ENCODE measurements around the gene PHACTR3. TPM values are rescaled to one million over a fixed set of nuclear protein-coding genes. Genes with fewer than 3 reads are reported as not detected.

PHACTR3 gene
- total RNA-seq, 1 experiment from 2014 or later, result not detected

DNA sequence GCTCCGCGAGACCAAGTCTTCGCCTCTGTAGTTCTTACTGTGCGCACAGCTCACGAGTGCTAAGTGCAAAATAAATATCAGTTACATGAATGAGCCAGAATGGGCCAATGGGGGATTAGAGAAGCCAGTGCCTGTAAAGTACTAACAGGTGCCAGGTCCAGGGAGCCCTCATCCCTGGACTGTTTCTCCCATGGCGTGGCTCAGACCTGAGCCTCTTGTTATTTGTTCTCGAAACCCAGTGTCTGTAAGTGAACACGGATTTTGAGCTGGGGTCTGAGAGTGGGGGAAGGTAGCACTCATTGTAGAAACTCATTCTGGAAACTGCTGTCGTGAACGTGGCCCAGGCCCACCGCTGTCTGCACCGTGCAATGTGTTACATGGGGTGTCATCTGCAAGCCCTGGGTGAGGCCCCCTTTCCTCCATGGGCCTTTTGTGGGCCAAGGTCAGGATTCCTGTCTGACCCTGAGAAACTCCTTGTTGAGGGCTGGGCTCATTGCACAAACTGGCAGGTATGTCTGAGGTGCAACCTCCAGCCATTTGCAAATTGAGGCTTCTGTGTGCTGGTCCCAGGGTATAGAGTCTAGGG is 174.4 kb downstream of the PHACTR3 start:
- H3K4me3 ChIP-seq, result no peak overlapping the region
- DNase-seq, result no peak
- H3K4me1 ChIP-seq, result no peaks in the 10 kb centered on the region
- no peaks in the 10 kb centered on the region for H3K36me3 ChIP-seq
- peaks cover 27% of the 10 kb centered on the region; the same call in 1 of the 2 replicates for H3K27me3 ChIP-seq
- no peaks in the 10 kb centered on the region for H3K9me3 ChIP-seq (replicated peaks)
- no peak overlapping the region for H3K27ac ChIP-seq

DNA sequence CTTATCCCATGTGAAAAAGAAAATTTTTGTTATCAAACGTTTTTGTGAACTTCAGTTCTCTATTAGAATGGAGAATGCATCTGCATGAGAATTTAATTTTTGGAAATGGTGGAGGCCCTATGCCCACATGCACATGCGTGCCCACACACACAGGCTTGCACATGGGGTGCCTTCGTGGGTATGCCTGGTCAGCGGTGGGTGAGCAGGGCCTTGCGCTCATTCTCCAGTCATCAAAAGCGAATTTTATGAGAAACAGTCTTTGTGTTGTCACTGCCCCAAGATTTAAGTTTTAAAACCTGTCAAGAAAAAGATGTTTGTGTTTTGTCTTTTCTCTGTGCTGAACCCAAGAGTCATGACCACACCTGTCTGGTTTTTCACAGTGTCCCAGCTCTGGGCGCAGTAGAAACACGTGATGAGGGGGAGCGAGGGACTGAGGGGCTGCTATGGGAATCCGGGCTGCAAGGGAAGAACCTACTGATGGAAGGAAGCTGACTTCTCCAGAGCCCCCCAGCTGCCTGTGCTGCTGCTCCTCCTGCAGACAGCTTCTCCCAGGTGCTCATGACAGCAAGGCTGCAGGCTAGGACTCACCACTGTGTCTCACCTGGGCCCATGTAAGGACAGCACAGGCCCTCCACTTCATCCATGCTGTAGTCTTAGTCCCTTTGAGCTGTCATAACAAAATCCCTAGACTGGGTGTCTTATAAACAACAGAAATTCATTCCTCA is 175.5 kb downstream of the PHACTR3 start:
- Histone ChIP-seq H3K27me3 (peaks cover 20% of the 10 kb centered on the region; the same call in 1 of the 2 replicates), H3K36me3 (no peaks in the 10 kb centered on the region), H3K4me1 (no peaks in the 10 kb centered on the region), H3K27ac (no peak overlapping the region), H3K4me3 (no peak overlapping the region), H3K9me3 (replicated peaks) (no peaks in the 10 kb centered on the region)
- no peak for DNase-seq

DNA sequence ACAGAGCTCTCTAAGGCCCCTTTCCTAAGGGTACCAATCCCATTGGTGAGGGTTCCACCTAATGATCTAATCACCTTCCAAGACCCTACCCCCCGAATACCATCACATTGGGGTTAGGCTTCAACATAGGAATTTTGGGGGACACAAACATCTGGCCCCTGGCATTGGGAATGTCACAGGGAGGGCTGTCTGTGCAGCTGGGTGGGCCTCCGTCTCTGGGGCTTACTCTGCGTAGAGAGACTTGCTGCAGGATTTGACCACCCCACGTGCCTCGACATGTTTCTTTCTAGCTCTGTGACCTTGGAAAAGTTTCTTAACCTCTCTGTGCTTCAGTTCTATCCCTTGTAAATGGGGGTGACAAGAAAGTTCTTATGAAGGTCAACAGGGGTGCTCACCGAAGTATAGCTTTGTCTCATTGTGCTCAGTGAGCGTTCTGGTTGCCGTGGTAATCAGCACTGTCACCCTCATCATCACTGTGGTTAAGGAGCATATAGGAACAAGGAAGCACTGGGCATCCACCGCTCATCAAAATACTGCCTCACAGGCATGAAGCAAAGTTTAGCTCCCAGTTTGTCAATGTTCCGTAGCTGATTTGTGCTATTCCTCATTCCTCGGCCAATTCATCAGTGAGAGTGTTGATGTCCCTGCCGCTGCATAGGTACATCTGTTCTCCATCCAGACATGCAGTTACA is 176.3 kb downstream of the PHACTR3 start:
- no peaks in the 10 kb centered on the region for H3K36me3 ChIP-seq
- no peak for DNase-seq
- H3K4me3 ChIP-seq, result no peak overlapping the region
- no peak overlapping the region for H3K27ac ChIP-seq
- no peaks in the 10 kb centered on the region for H3K4me1 ChIP-seq
- H3K9me3 ChIP-seq (replicated peaks), result no peaks in the 10 kb centered on the region
- H3K27me3 ChIP-seq, result peaks cover 15% of the 10 kb centered on the region; the same call in 1 of the 2 replicates

DNA sequence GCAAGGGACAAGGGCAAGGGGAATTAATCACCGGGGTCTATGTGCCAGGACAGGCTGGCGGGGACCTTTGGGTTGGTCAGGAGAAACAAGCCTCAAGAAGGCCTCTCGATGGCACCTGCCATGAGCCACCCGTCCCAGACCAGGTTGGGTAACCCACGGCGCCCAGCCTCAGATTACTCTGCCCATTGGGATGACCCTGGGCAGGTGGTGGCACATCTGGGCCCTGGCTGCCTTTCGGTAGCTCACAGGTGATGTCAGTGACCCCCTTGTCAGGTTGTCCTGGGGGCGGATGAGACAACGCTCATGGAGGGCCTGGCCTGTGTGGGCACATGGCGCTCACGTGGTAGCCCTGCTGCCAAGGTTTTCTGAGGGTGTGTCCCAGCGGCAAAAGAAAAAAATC is 176.9 kb downstream of the PHACTR3 start:
- no peak for DNase-seq
- peaks cover 10% of the 10 kb centered on the region; the same call in 1 of the 2 replicates for H3K27me3 ChIP-seq

DNA sequence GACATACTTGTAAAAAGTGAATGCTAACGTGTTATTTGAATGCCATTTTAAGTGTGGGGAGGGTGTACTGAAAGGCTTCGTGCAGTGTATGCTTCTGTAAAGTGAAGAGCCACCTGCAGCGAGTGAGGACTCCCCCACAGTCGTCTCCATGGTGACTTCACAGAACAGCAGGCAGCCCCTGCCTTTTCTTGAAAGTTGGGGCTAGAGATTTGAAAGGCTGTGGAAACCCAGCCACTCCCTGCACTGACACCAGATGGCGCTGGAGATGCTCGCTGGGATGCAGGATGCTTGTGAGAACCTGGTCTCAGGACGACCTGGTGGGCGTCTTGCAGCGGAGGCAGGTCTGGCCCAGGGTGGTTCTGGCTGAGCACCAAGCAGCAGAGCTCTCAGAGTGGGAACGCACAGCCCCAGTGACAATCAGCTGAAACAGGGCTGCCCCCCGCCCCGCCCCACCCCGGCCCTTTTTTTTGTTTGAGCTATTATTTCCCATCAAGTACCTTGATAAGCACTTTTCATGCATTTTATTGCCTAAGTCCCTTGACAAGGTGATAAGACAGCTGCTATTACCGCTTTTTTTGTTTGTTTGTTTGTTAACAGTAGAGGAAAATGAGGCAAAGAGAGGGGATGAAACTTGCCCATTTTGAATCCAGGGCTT is 178.8 kb downstream of the PHACTR3 start:
- H3K27ac ChIP-seq, result no peak overlapping the region
- peaks cover 8% of the 10 kb centered on the region; the same call in 1 of the 2 replicates for H3K27me3 ChIP-seq
- H3K4me3 ChIP-seq, result no peak overlapping the region
- H3K36me3 ChIP-seq, result no peaks in the 10 kb centered on the region
- H3K9me3 ChIP-seq (replicated peaks), result no peaks in the 10 kb centered on the region
- H3K4me1 ChIP-seq, result no peaks in the 10 kb centered on the region
- DNase-seq, result peak; percentile 67 to 84

More for the DNA sequence above, 176.9 kb downstream of the PHACTR3 start:
- Histone ChIP-seq H3K4me1 (no peaks in the 10 kb centered on the region), H3K27ac (no peak overlapping the region), H3K4me3 (no peak overlapping the region), H3K36me3 (no peaks in the 10 kb centered on the region), H3K9me3 (replicated peaks) (no peaks in the 10 kb centered on the region)

DNA sequence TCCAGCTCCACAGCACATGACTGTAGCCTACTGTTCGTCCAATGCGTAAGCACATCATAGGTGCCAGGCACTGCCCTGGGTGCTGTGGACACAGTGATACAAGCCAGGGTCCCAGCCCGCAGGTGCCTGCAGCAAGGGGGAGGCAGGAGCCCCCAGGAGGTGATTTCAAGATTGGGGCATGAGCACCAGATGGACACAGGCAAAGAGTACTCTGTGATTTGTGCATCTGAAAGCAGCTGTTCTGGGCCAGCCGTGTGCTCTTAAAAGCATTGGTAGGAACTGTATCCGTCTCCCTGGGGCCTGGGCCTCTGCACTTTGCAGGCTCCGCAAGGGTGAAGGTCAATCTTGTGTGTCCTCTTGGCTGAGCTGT is 179.3 kb downstream of the PHACTR3 start:
- DNase-seq, result no peak
- H3K4me3 ChIP-seq, result no peak overlapping the region

DNA sequence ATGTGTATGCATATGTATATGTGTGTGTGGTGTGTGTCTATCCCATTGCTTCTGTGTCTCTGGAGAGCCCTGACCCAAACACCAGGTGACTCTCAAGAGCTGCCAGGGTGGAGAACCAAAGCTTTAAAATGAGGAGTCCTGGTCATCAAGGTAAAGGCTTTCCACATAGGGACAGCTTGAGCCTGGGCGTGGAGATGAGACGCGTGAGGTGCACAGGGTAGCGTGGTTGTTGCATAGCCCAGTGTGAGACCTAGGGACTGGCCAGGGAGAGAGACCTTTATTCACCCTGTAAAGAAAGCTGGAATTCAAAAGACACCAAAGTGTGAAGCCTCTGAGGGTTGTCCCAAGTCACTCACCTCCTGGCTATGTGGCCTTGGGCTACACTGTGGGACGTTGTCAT is 180.0 kb downstream of the PHACTR3 start:
- Histone ChIP-seq H3K27me3 (peaks cover 8% of the 10 kb centered on the region; the same call in 1 of the 2 replicates), H3K4me3 (no peak overlapping the region), H3K36me3 (no peaks in the 10 kb centered on the region), H3K4me1 (no peaks in the 10 kb centered on the region), H3K27ac (no peak overlapping the region), H3K9me3 (replicated peaks) (no peaks in the 10 kb centered on the region)
- DNase-seq, result no peak

More for the DNA sequence above, 179.3 kb downstream of the PHACTR3 start:
- H3K9me3 ChIP-seq (replicated peaks), result no peaks in the 10 kb centered on the region
- H3K27ac ChIP-seq, result no peak overlapping the region
- H3K27me3 ChIP-seq, result peaks cover 8% of the 10 kb centered on the region; the same call in 1 of the 2 replicates
- no peaks in the 10 kb centered on the region for H3K4me1 ChIP-seq
- no peaks in the 10 kb centered on the region for H3K36me3 ChIP-seq

DNA sequence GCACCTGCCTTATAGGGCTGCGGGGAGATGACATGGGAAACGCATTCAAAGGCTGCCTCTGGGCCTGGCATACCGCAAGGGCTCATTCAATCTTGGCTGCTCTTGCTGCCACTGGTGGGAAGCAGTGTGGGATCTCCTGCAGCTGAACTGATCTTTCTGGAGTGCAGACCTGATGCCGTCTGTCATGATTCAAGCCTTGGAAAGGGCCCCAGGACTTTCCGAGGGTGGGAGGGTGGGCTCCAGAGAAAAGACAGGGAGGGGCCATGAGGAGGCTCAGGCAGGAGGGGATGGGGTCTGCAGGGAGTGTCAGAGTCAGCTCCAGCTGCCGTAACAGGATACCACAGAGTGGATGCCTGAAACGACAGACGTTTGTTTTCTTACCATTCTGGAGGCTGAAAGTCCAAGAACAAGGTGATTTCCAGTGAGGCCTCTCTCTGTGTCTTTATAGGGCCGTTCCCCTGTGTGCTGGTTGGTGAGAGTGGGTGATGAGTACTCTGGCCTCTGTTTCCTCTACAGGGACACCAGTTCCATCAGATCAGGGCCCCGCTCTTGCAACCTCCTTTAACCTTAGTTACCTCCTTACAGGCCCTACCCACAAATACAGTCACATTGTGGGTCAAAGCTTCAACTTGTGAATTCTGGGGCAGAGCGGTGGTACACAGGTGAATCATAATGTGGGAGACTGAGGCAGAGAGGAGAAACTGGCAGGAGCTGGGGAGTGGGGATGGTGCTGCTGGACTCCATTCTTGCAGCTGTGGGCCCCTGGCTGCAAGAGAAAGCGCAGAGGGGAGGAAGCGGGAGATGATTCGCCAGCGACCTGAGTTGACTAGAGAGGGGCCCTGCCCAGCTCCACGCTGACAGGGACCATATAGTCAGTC is 180.7 kb downstream of the PHACTR3 start:
- no peaks in the 10 kb centered on the region for H3K4me1 ChIP-seq
- no peak overlapping the region for H3K27ac ChIP-seq
- H3K9me3 ChIP-seq (replicated peaks), result no peaks in the 10 kb centered on the region
- H3K36me3 ChIP-seq, result no peaks in the 10 kb centered on the region
- H3K4me3 ChIP-seq, result no peak overlapping the region
- no peak for DNase-seq
- H3K27me3 ChIP-seq, result peaks cover 13% of the 10 kb centered on the region; the same call in 1 of the 2 replicates

DNA sequence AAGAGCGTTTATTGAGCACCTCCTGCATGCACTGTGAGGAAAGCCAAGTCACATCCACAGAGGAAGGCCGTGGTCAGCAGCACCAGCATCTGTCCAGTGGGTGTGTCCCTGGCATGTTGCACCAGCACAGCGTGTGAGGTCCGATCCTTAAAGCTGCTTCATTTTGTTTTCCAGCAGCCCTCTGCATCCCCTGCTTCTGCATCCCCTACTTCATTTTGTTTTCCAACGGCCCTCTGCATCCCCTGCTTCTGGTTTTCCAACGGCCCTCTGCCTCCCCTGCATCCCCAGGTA is 181.3 kb downstream of the PHACTR3 start:
- DNase-seq, result no peak
- Histone ChIP-seq H3K9me3 (replicated peaks) (no peaks in the 10 kb centered on the region), H3K27me3 (peaks cover 15% of the 10 kb centered on the region; the same call in 1 of the 2 replicates), H3K4me1 (no peaks in the 10 kb centered on the region), H3K36me3 (no peaks in the 10 kb centered on the region), H3K4me3 (no peak overlapping the region), H3K27ac (no peak overlapping the region)

DNA sequence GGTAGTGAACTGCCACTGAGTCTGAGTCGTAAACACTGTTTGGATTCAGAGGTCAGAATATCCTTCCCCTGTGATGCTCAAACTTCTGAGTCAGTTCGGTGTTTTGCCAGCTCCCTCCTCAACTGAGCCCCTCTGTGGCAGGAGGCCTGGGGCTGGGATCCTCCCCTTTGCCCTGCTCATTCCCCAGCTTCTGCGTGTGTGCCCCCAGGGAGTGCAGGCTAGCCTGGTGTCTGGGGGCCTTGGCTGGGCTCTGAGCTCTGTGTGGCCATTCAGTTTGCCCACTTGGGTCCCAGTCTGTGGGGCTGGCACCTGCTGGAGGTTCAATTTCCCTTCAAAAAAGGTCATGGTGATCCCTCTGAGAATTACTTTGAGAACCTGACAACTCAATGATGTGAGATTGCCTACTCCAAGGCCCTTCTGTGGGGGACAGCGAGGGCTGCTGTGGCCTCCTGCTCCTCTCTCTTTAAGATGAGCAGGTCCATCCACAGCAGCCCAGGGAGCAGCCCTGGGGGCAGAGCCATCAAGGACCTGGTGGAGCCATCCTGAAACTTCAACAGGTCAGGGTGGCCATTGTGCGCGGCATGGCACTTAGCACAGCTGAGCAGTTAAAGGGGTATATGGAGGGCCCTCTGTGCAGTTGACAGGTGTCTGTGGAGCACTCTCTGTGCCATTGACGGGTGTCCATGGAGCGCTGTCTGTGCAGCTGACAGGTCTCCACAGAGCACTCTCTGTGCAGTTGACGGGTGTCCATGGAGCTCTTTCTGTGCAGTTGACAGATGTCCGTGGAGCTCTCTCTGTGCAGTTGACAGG is 181.9 kb downstream of the PHACTR3 start:
- no peak for DNase-seq
- peaks cover 11% of the 10 kb centered on the region; the same call in 1 of the 2 replicates for H3K27me3 ChIP-seq
- no peaks in the 10 kb centered on the region for H3K9me3 ChIP-seq (replicated peaks)
- no peaks in the 10 kb centered on the region for H3K36me3 ChIP-seq
- no peaks in the 10 kb centered on the region for H3K4me1 ChIP-seq
- no peak overlapping the region for H3K27ac ChIP-seq
- no peak overlapping the region for H3K4me3 ChIP-seq

DNA sequence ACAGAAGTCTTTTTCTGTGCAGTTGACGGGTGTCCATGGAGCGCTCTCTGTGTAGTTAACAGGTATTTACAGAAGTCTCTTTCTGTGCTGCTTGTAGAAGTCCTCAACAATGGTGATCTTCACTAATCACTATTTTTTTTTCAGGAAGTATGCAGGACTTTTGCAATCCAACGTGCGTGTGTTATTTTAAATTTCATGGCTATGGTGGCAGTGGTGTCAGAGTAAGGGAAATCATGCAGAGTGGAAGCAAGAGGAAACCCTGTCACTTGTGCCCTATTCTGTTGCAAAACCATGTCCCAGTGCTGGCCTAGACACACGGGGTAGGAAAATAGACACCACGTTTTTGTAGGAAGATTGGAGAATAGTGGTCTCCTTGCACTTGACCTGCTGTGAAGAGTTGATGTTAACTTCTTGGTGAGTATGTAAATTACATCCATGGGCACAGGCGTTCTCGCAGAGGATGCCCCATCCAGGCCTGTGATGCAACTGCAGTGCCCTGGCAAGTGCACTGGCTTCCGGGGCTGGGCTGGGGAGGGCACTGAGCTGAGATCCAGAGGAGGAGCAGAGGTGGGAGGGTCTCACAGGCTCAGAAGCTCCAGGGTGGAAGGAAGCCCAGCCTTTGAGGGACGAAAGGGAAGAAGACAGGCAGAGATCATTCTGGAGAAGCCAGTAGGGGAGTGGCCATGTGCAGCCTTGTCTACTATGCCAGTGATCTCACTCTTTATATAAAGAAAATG is 182.6 kb downstream of the PHACTR3 start:
- Histone ChIP-seq H3K36me3 (no peaks in the 10 kb centered on the region), H3K27ac (no peak overlapping the region), H3K9me3 (replicated peaks) (no peaks in the 10 kb centered on the region), H3K27me3 (peaks cover 11% of the 10 kb centered on the region; the same call in 1 of the 2 replicates), H3K4me3 (no peak overlapping the region), H3K4me1 (no peaks in the 10 kb centered on the region)
- no peak for DNase-seq

DNA sequence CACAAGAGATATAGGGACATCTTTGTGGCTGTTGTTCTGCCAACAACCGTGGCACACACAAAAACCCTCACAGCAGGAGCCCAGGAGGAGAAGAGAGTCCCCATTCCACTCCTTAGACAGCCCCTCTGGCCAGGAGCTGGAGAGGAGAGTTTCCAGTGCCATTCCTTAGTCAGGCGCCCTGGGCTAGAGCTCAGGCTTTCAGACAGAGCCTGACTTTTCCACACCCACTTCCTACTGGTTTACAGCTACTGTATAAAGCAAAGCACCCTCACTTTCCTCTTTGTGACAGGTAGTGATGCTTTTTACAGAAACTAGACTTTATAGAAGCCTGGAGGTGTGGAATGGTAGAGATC is 183.2 kb downstream of the PHACTR3 start:
- peaks cover 11% of the 10 kb centered on the region; the same call in 1 of the 2 replicates for H3K27me3 ChIP-seq
- H3K4me1 ChIP-seq, result no peaks in the 10 kb centered on the region
- H3K27ac ChIP-seq, result no peak overlapping the region
- H3K9me3 ChIP-seq (replicated peaks), result no peaks in the 10 kb centered on the region
- DNase-seq, result no peak
- H3K4me3 ChIP-seq, result no peak overlapping the region
- H3K36me3 ChIP-seq, result no peaks in the 10 kb centered on the region

DNA sequence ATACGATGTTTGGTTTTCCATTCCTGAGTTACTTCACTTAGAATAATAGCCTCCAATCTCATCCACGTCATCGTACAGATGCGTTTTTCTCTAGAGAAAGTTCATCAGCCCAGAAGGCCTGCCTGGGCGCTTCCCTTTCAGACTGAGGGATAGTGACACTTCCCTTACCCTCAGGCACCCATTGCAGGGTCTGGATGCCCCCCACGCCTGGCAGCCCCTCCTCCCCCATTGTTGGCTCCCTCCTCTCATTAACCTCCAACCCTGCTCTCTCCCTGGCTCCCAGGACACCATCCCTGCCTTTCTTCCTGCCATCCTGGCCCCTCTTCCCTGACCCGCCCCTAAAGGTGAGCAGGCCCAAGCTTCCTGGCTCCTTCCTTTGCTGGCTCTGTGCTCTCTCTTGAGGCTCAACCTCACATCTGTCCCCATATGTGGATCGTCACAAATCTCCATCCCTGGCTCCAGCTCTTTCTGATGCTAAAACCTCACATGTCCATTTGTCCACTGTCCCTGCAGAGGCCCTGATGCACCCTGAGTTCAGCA is 183.9 kb downstream of the PHACTR3 start:
- Histone ChIP-seq H3K36me3 (no peaks in the 10 kb centered on the region), H3K4me3 (no peak overlapping the region), H3K27ac (no peak overlapping the region), H3K27me3 (peaks cover 11% of the 10 kb centered on the region; the same call in 1 of the 2 replicates), H3K4me1 (no peaks in the 10 kb centered on the region), H3K9me3 (replicated peaks) (no peaks in the 10 kb centered on the region)
- no peak for DNase-seq
